B cell (primary cell): Measurements from ENCODE around the gene MARCHF7. TPM values are rescaled to one million over a fixed set of nuclear protein-coding genes. Genes with fewer than 3 reads are reported as not detected.

Experiments
- ATAC-seq: fragments of 200-7000 bp; cut with Tn5 transposase; one replicate; pipeline ENCODE4 v1.10.0; 2021; ENCODE audit warnings: low read depth, mild to moderate bottlenecking, moderate number of reproducible peaks, moderate library complexity
- CTCF ChIA-PET: fragments of 350-600 bp; sonication (Branson Sonifier 250); formaldehyde crosslinking; loops from one replicate; lab custom pipeline; 2021; ENCODE audit warnings: antibody characterized with exemption, inconsistent platforms; lab: Charles Lee
- POLR2A ChIA-PET: fragments of 350-600 bp; sonication (Branson Sonifier 250); formaldehyde crosslinking; loops from one replicate; lab custom pipeline; 2021; ENCODE audit warnings: antibody characterized with exemption; lab: Charles Lee
- DNase-seq: peaks from one replicate; pipeline ENCODE4 v3.0.0; 2013
- H2AFZ ChIP-seq: 2 replicates; pipeline ENCODE4 v1.6.1; 2012; ENCODE audit warnings: mild to moderate bottlenecking, low read depth, low read length; ENCODE audit not compliant: insufficient read depth, poor library complexity, severe bottlenecking
- H3K27ac ChIP-seq, 2 donors: 1 replicate in 1 of 2; 2 replicates in 1 of 2; pipeline ENCODE4 v1.5.1; 2012 to 2013; ENCODE audit warnings: low read length in 2 of 2, mild to moderate bottlenecking in 2 of 2, moderate library complexity in 1 of 2
- H3K27me3 ChIP-seq, 4 experiments: fragments of 200-600 bp in 1 of 4; sonication (generic) in 1 of 4; replicated peaks in 1 of 4; 1 replicate in 2 of 4; 2 replicates in 2 of 4; pipeline versions ENCODE4 v1.6.1 to v1.7.0; 2013 to 2016; ENCODE audit warnings: low read length in 3 of 4, mild to moderate bottlenecking in 2 of 4, mixed read lengths in 1 of 4, moderate library complexity in 1 of 4; ENCODE audit not compliant: insufficient read depth in 4 of 4, control insufficient read depth in 3 of 4; ENCODE audit errors: control extremely low read depth in 1 of 4
- H3K36me3 ChIP-seq, 2 experiments: replicated peaks in 1 of 2; 1 replicate in 1 of 2; 2 replicates in 1 of 2; pipeline versions ENCODE4 v1.6.1 to v1.7.1; 2013; ENCODE audit warnings: low read length in 1 of 2; ENCODE audit not compliant: insufficient read depth in 2 of 2, control insufficient read depth in 1 of 2; ENCODE audit errors: control extremely low read depth in 1 of 2, extremely low read depth in 1 of 2
- H3K4me1 ChIP-seq, 2 donors: fragments of 200-600 bp in 1 of 2; sonication (generic) in 1 of 2; 1 replicate in 1 of 2; 2 replicates in 1 of 2; pipeline versions ENCODE4 v1.5.1 to v1.6.1; 2013 to 2017; ENCODE audit warnings: low read length in 2 of 2; ENCODE audit not compliant: control insufficient read depth in 2 of 2, insufficient read depth in 2 of 2
- H3K4me2 ChIP-seq: replicated peaks from 2 replicates; pipeline ENCODE3; 2012; ENCODE audit warnings: mild to moderate bottlenecking, low read depth, low read length; ENCODE audit not compliant: poor library complexity, severe bottlenecking
- H3K4me3 ChIP-seq, 5 experiments: fragments of 200-600 bp in 1 of 5; sonication (generic) in 1 of 5; 1 replicate in 3 of 5; 2 replicates in 2 of 5; pipeline versions ENCODE4 v1.5.1 to v1.7.0; 2011 to 2016; ENCODE audit warnings: low read length in 4 of 5, mild to moderate bottlenecking in 4 of 5, low read depth in 2 of 5, control low read depth in 1 of 5, moderate library complexity in 1 of 5; ENCODE audit not compliant: insufficient read depth in 1 of 5; ENCODE audit errors: control extremely low read depth in 1 of 5, extremely low read depth in 1 of 5
- H3K79me2 ChIP-seq: fragments of 200-600 bp; sonication (generic); one replicate; pipeline ENCODE4 v1.6.0; 2016; ENCODE audit warnings: low read length; ENCODE audit not compliant: control insufficient read depth, insufficient read depth
- H3K9ac ChIP-seq: fragments of 200-600 bp; sonication (generic); 2 replicates; pipeline ENCODE4 v1.6.1; 2017; ENCODE audit warnings: mild to moderate bottlenecking, low read length, moderate library complexity
- H3K9me3 ChIP-seq, 3 donors: one replicate each; pipeline versions ENCODE4 v1.6.1 to v1.7.1; 2013; ENCODE audit warnings: low read length in 2 of 3; ENCODE audit not compliant: control insufficient read depth in 2 of 3, insufficient read depth in 1 of 3; ENCODE audit errors: control extremely low read depth in 1 of 3
- H4K20me1 ChIP-seq: 2 replicates; pipeline ENCODE4 v1.6.0; 2012; ENCODE audit warnings: mild to moderate bottlenecking, low read length; ENCODE audit not compliant: insufficient read depth, control insufficient read depth, poor library complexity, severe bottlenecking
- H3K27ac Mint-ChIP-seq: one replicate; pipeline ENCODE4 v1.8.0; 2021; ENCODE audit warnings: mixed read lengths
- H3K27me3 Mint-ChIP-seq: one replicate; pipeline ENCODE4 v1.8.0; 2021; ENCODE audit warnings: mixed read lengths
- H3K4me1 Mint-ChIP-seq: one replicate; pipeline ENCODE4 v1.8.0; 2021; ENCODE audit warnings: mixed read lengths
- H3K4me3 Mint-ChIP-seq: one replicate; pipeline ENCODE4 v1.8.0; 2021; ENCODE audit warnings: mixed read lengths
- H3K9me3 Mint-ChIP-seq: one replicate; pipeline ENCODE4 v1.8.0; 2022; ENCODE audit warnings: mixed read lengths; ENCODE audit not compliant: insufficient read depth
- EZH2 ChIP-seq: IDR thresholded peaks from 2 replicates; pipeline ENCODE4 v1.6.1; 2012; ENCODE audit warnings: borderline replicate concordance, low read depth, mild to moderate bottlenecking, moderate library complexity, low read length; ENCODE audit not compliant: insufficient read depth, poor library complexity, severe bottlenecking
- WGBS: methylation state at CpG from one replicate; pipeline ENCODE4 v1.1.5; 2013; ENCODE audit warnings: missing lambda C conversion rate; ENCODE audit not compliant: insufficient coverage; 5-methylcytosine and 5-hydroxymethylcytosine counted together
- intact Hi-C: fragments of 100-400 bp; cut with micrococcal nuclease; formaldehyde crosslinking; loops from one replicate; pipeline ENCODE4 v1.10.0; 2022
- polyA plus RNA-seq: library from polyadenylated mRNA; depleted of rRNA; stranded (reverse); fragments of >200 nt; gene quantifications from 2 replicates; pipeline ENCODE4 v1.2.3, GENCODE V29; 2012
- total RNA-seq, 2 donors: library from RNA; stranded (reverse); fragments of 120-200 nt in 1 of 2; gene quantifications; 1 replicate in 1 of 2; 2 replicates in 1 of 2; pipeline versions ENCODE4 v1.2.3 to v1.2.4, GENCODE V29; 2013 to 2022
- TF ChIP-seq, protein P1 (sequence below): fragments of 200-600 bp; IDR thresholded peaks from one replicate; pipeline ENCODE4 v1.8.0; 2022; ENCODE audit warnings: antibody characterized with exemption, mild to moderate bottlenecking

The MARCHF7 gene
- total and polyA plus RNA-seq, 2 donors (not counting 1 experiment from before 2014, with no cell fraction given), result 55.4 to 109 TPM

GRCh38 chr2:159758686-159759085, 46.4 kb downstream of the MARCHF7 start:
- Histone ChIP-seq H3K9ac (no peak overlapping the region), H3K4me2 (no peak overlapping the region), H3K4me3 (no peak overlapping the region), H3K4me1 (peaks cover 0 to 2% of the 10 kb centered on the region in 2 donors), H3K36me3 (peaks cover 15 to 81% of the 10 kb centered on the region in 2 experiments), H4K20me1 (peaks cover 17% of the 10 kb centered on the region), H2AFZ (no peak overlapping the region), H3K27me3 (no peaks in the 10 kb centered on the region), H3K79me2 (peaks cover 16% of the 10 kb centered on the region), H3K9me3 (no peaks in the 10 kb centered on the region), H3K27ac (no peak overlapping the region)
- WGBS, result no CpG with 5 or more reads among the region's 1 CpG
- H3K4me1 Mint-ChIP-seq, result no peaks in the 10 kb centered on the region
- no peaks in the 10 kb centered on the region for H3K9me3 Mint-ChIP-seq
- DNase-seq (no peak), ATAC-seq (no peak)
- H3K4me3 Mint-ChIP-seq, result no peak overlapping the region
- no peak overlapping the region for H3K27ac Mint-ChIP-seq
- no peaks in the 10 kb centered on the region for H3K27me3 Mint-ChIP-seq
- POLR2A ChIA-PET, result no interaction called here
- TF ChIP-seq, protein P1, sequence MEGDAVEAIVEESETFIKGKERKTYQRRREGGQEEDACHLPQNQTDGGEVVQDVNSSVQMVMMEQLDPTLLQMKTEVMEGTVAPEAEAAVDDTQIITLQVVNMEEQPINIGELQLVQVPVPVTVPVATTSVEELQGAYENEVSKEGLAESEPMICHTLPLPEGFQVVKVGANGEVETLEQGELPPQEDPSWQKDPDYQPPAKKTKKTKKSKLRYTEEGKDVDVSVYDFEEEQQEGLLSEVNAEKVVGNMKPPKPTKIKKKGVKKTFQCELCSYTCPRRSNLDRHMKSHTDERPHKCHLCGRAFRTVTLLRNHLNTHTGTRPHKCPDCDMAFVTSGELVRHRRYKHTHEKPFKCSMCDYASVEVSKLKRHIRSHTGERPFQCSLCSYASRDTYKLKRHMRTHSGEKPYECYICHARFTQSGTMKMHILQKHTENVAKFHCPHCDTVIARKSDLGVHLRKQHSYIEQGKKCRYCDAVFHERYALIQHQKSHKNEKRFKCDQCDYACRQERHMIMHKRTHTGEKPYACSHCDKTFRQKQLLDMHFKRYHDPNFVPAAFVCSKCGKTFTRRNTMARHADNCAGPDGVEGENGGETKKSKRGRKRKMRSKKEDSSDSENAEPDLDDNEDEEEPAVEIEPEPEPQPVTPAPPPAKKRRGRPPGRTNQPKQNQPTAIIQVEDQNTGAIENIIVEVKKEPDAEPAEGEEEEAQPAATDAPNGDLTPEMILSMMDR, result no peak
- no peak for TF ChIP-seq EZH2
- CTCF ChIA-PET, result interaction anchor here (1.5 kb wide), 1 partner anchor 10 kb away, joined by 5 read pairs; no protein-coding TSS in a partner anchor
- intact Hi-C loops, result no loop called here

- ChIA-PET CTCF (interaction anchor here (0.7 to 1.5 kb wide), 2 partner anchors 11 to 160 kb away, joined by 3 to 5 read pairs; no protein-coding TSS in a partner anchor), POLR2A (no interaction called here)
- Mint-ChIP-seq H3K27me3 (no peaks in the 10 kb centered on the region), H3K4me3 (no peak overlapping the region), H3K4me1 (no peaks in the 10 kb centered on the region), H3K9me3 (no peaks in the 10 kb centered on the region), H3K27ac (no peak overlapping the region)
- Histone ChIP-seq H4K20me1 (peaks cover 17% of the 10 kb centered on the region), H3K4me3 (no peak overlapping the region), H2AFZ (no peak overlapping the region), H3K79me2 (peaks cover 9% of the 10 kb centered on the region), H3K9ac (no peak overlapping the region), H3K4me2 (no peak overlapping the region), H3K27me3 (no peaks in the 10 kb centered on the region), H3K27ac (no peak overlapping the region), H3K9me3 (no peaks in the 10 kb centered on the region), H3K4me1 (no peaks in the 10 kb centered on the region), H3K36me3 (peaks cover 15 to 76% of the 10 kb centered on the region in 2 experiments)
- no CpG with 5 or more reads among the region's 3 CpGs for WGBS
- intact Hi-C loops, result no loop called here
- DNase-seq (no peak), ATAC-seq (no peak)
- TF ChIP-seq, protein P1, result no peak
- TF ChIP-seq EZH2, result no peak
Observed at GRCh38 chr2:159759577-159759976, 47.3 kb downstream of the MARCHF7 start.
